Caco-2 (cell line): ENCODE data around the gene BEX4. TPM values are rescaled to one million over a fixed set of nuclear protein-coding genes. Genes with fewer than 3 reads are reported as not detected.

ENCODE experiments used
- BruUV-seq: library from RNA; stranded (reverse); fragments of 400-500 nt; replicated peaks from 2 replicates; lab custom pipeline; 2021; lab: Mats Ljungman, UMichigan
- CTCF ChIA-PET: fragments of 300-600 bp; sonication (Branson Sonifier 250); formaldehyde crosslinking; loops from one replicate; lab custom pipeline; 2022; ENCODE audit warnings: antibody characterized with exemption; lab: Charles Lee
- POLR2A ChIA-PET: fragments of 300-600 bp; sonication (Branson Sonifier 250); formaldehyde crosslinking; loops from one replicate; lab custom pipeline; 2022; ENCODE audit warnings: antibody characterized with exemption; lab: Charles Lee
- DNase-seq, 2 experiments: peaks; one replicate each; pipeline versions ENCODE4 v3.0.0 to v3.0.0-alpha.2; 2020 to 2022
- H3K27me3 ChIP-seq: replicated peaks from 2 replicates; pipeline ENCODE4 v1.6.0; 2011; ENCODE audit warnings: low read length; ENCODE audit not compliant: control insufficient read depth, insufficient read depth
- H3K36me3 ChIP-seq: 2 replicates; pipeline ENCODE4 v1.5.1; 2011; ENCODE audit warnings: low read length; ENCODE audit not compliant: control insufficient read depth, insufficient read depth
- H3K4me1 ChIP-seq: fragments of 250-450 bp; sonication (Bioruptor Pico); 2 replicates; pipeline ENCODE4 v1.5.1; 2020; ENCODE audit warnings: mild to moderate bottlenecking
- H3K4me3 ChIP-seq: 2 replicates; pipeline ENCODE4 v1.5.1; 2011; ENCODE audit warnings: low read depth, mild to moderate bottlenecking, control low read depth, low read length
- H3K9me3 ChIP-seq: fragments of 250-450 bp; sonication (Bioruptor Pico); 2 replicates; pipeline ENCODE4 v1.5.1; 2020; ENCODE audit warnings: mild to moderate bottlenecking, moderate library complexity
- H3K27ac Mint-ChIP-seq: one replicate; pipeline ENCODE4 v1.8.0; 2022; ENCODE audit warnings: mixed read lengths; ENCODE audit not compliant: unreplicated experiment
- H3K27me3 Mint-ChIP-seq: one replicate; pipeline ENCODE4 v1.8.0; 2022; ENCODE audit warnings: mixed read lengths; ENCODE audit not compliant: insufficient read depth, unreplicated experiment
- H3K36me3 Mint-ChIP-seq: one replicate; pipeline ENCODE4 v1.8.0; 2022; ENCODE audit warnings: mild to moderate bottlenecking, mixed read lengths; ENCODE audit not compliant: insufficient read depth, unreplicated experiment
- H3K4me1 Mint-ChIP-seq: one replicate; pipeline ENCODE4 v1.8.0; 2022; ENCODE audit warnings: low read depth, mixed read lengths; ENCODE audit not compliant: unreplicated experiment
- H3K4me3 Mint-ChIP-seq: one replicate; pipeline ENCODE4 v1.8.0; 2022; ENCODE audit warnings: mild to moderate bottlenecking, moderate library complexity, mixed read lengths; ENCODE audit not compliant: unreplicated experiment
- H3K9me3 Mint-ChIP-seq: one replicate; pipeline ENCODE4 v1.8.0; 2022; ENCODE audit warnings: mixed read lengths; ENCODE audit not compliant: unreplicated experiment
- intact Hi-C: fragments of 100-400 bp; cut with micrococcal nuclease; formaldehyde crosslinking; loops from one replicate; pipeline ENCODE4 v1.10.0; 2022; ENCODE audit not compliant: unreplicated experiment
- total RNA-seq: library from RNA; stranded (reverse); gene quantifications from 2 replicates; pipeline ENCODE4 v1.2.3, GENCODE V29; 2022
- TF ChIP-seq, protein P1 (sequence below), 2 experiments: fragments of 200-600 bp in 1 of 2; IDR thresholded peaks; 1 replicate in 1 of 2; 2 replicates in 1 of 2; pipeline versions ENCODE4 v1.5.1 to v1.8.0; 2011 to 2022; ENCODE audit warnings: antibody characterized with exemption in 1 of 2, control low read depth in 1 of 2, inconsistent platforms in 1 of 2, low read depth in 1 of 2, low read length in 1 of 2, mild to moderate bottlenecking in 1 of 2, moderate library complexity in 1 of 2; ENCODE audit not compliant: insufficient read depth in 1 of 2, severe bottlenecking in 1 of 2, unreplicated experiment in 1 of 2

Gene BEX4
- total RNA-seq, 1 experiment from 2014 or later: 2.2 TPM

- POLR2A ChIA-PET: no interaction called here
- Mint-ChIP-seq H3K27ac (no peak overlapping the region), H3K4me3 (no peak overlapping the region), H3K27me3 (peaks cover 18% of the 10 kb centered on the region), H3K4me1 (no peaks in the 10 kb centered on the region), H3K36me3 (no peaks in the 10 kb centered on the region), H3K9me3 (no peaks in the 10 kb centered on the region)
- intact Hi-C loops: no loop called here
- BruUV-seq: no TSS peak
- DNase-seq: no peak
- H3K9me3 ChIP-seq: no peaks in the 10 kb centered on the region
- TF ChIP-seq, protein P1, sequence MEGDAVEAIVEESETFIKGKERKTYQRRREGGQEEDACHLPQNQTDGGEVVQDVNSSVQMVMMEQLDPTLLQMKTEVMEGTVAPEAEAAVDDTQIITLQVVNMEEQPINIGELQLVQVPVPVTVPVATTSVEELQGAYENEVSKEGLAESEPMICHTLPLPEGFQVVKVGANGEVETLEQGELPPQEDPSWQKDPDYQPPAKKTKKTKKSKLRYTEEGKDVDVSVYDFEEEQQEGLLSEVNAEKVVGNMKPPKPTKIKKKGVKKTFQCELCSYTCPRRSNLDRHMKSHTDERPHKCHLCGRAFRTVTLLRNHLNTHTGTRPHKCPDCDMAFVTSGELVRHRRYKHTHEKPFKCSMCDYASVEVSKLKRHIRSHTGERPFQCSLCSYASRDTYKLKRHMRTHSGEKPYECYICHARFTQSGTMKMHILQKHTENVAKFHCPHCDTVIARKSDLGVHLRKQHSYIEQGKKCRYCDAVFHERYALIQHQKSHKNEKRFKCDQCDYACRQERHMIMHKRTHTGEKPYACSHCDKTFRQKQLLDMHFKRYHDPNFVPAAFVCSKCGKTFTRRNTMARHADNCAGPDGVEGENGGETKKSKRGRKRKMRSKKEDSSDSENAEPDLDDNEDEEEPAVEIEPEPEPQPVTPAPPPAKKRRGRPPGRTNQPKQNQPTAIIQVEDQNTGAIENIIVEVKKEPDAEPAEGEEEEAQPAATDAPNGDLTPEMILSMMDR (IDR thresholded peaks at IDR 0.05; ENCODE audit: insufficient read depth in 1 of 2, low read depth in 1 of 2, low read length in 1 of 2, severe bottlenecking in 1 of 2, unreplicated experiment in 1 of 2): no peak
- no peaks in the 10 kb centered on the region for H3K36me3 ChIP-seq
- no peaks in the 10 kb centered on the region for H3K27me3 ChIP-seq
- CTCF ChIA-PET: no interaction called here
- H3K4me1 ChIP-seq: no peaks in the 10 kb centered on the region
- H3K4me3 ChIP-seq: no peak overlapping the region
Observed at GRCh38 chrX:103240155-103240554, 25.2 kb downstream of the BEX4 start.

DNA sequence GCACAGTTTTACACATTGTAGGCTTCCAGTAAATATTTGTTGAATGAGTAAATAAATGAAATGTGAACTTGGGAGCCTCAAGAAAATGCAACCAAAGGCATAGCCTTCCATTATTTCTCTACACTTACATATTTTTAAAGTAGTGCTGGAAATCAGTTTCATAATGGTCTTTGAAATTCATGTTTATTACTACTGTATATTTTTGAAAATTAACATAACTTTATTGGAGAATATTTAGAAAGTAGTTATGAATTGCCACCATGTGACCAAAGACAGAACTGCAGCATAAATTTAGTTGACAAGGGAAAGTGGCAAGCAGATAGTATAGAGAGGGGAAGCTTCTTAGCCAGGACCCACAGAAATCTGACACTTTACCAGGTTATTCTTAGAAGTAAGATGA lies 33.6 kb downstream of the BEX4 start:
- H3K9me3 ChIP-seq: no peaks in the 10 kb centered on the region
- Mint-ChIP-seq H3K4me3 (no peak overlapping the region), H3K4me1 (peaks cover 3% of the 10 kb centered on the region), H3K36me3 (no peaks in the 10 kb centered on the region), H3K27me3 (no peaks in the 10 kb centered on the region), H3K27ac (no peak overlapping the region), H3K9me3 (no peaks in the 10 kb centered on the region)
- ChIA-PET CTCF (interaction anchor here (0.8 kb wide), 1 partner anchor 9 kb away, joined by 3 read pairs; no protein-coding TSS in a partner anchor), POLR2A (no interaction called here)
- BruUV-seq: no TSS peak
- TF ChIP-seq, protein P1 (IDR thresholded peaks at IDR 0.05; ENCODE audit: insufficient read depth in 1 of 2, low read depth in 1 of 2, low read length in 1 of 2, severe bottlenecking in 1 of 2, unreplicated experiment in 1 of 2): peak; percentile 18 to 20
- intact Hi-C loops: loop anchor here (1.0 kb wide), 1 partner anchor 37 kb away; no protein-coding TSS in a partner anchor
- no peaks in the 10 kb centered on the region for H3K36me3 ChIP-seq
- H3K4me1 ChIP-seq: peaks cover 3% of the 10 kb centered on the region; the same call in 1 of the 2 replicates
- no peaks in the 10 kb centered on the region for H3K27me3 ChIP-seq
- DNase-seq: peak in 1 of 2 experiments; percentile 3
- no peak overlapping the region for H3K4me3 ChIP-seq

GRCh38 chrX:103249805-103250204 lies 34.9 kb downstream of the BEX4 start:
- peaks cover 12% of the 10 kb centered on the region for H3K4me1 Mint-ChIP-seq
- H3K4me3 Mint-ChIP-seq: no peak overlapping the region
- no peak overlapping the region for H3K27ac Mint-ChIP-seq
- Histone ChIP-seq H3K9me3 (no peaks in the 10 kb centered on the region), H3K4me1 (peaks cover 3% of the 10 kb centered on the region; the same call in 1 of the 2 replicates), H3K4me3 (no peak overlapping the region), H3K27me3 (no peaks in the 10 kb centered on the region), H3K36me3 (no peaks in the 10 kb centered on the region)
- TF ChIP-seq, protein P1 (IDR thresholded peaks at IDR 0.05; ENCODE audit: insufficient read depth in 1 of 2, low read depth in 1 of 2, low read length in 1 of 2, severe bottlenecking in 1 of 2, unreplicated experiment in 1 of 2): no peak
- DNase-seq: no peak
- intact Hi-C loops: loop anchor here (5.0 kb wide), 1 partner anchor 212 kb away; no protein-coding TSS in a partner anchor
- ChIA-PET POLR2A (no interaction called here), CTCF (no interaction called here)
- no TSS peak for BruUV-seq
- H3K27me3 Mint-ChIP-seq: no peaks in the 10 kb centered on the region
- H3K9me3 Mint-ChIP-seq: no peaks in the 10 kb centered on the region
- H3K36me3 Mint-ChIP-seq: peaks cover 11% of the 10 kb centered on the region
